Esophagus squamous epithelium (tissue), 5 donors: Measurements from ENCODE around the gene ZNF594. TPM values are rescaled to one million over a fixed set of nuclear protein-coding genes. Genes with fewer than 3 reads are reported as not detected.

Source experiments
- DNase-seq: peaks from one replicate; lab custom pipeline; 2025; lab: John Stamatoyannopoulos, UW
- H3K27ac ChIP-seq, 4 donors: fragments of 200-600 bp; sonication (generic); one replicate each; pipeline ENCODE4 v1.5.1; 2016 to 2019; ENCODE audit warnings: mild to moderate bottlenecking in 1 of 4
- H3K27me3 ChIP-seq, 4 donors: fragments of 200-600 bp; sonication (generic); 1 replicate in 3 of 4; 2 replicates in 1 of 4; pipeline versions ENCODE4 v1.5.1 to v1.6.0; 2017 to 2021; ENCODE audit warnings: antibody characterized with exemption in 1 of 4
- H3K36me3 ChIP-seq, 3 donors: fragments of 200-600 bp; sonication (generic); one replicate each; pipeline ENCODE4 v1.5.1; 2016 to 2019
- H3K4me1 ChIP-seq, 3 donors: fragments of 200-600 bp; sonication (generic); one replicate each; pipeline ENCODE4 v1.5.1; 2017 to 2019
- H3K4me3 ChIP-seq, 4 donors: fragments of 200-600 bp; sonication (generic); 1 replicate in 3 of 4; 2 replicates in 1 of 4; pipeline ENCODE4 v1.5.1; 2016 to 2019; ENCODE audit warnings: mild to moderate bottlenecking in 2 of 4, moderate library complexity in 1 of 4
- H3K9me3 ChIP-seq, 3 donors: fragments of 200-600 bp; sonication (generic); one replicate each; pipeline ENCODE4 v1.5.1; 2016 to 2019
- POLR2A ChIP-seq, 4 donors: fragments of 450-650 bp; IDR thresholded peaks; one replicate each; pipeline ENCODE4 v1.6.1; 2017; ENCODE audit warnings: antibody characterized with exemption in 4 of 4, mild to moderate bottlenecking in 4 of 4, moderate library complexity in 3 of 4
- WGBS, 2 donors: methylation state at CpG; one replicate each; pipeline ENCODE4 v1.1.5; 2018; 5-methylcytosine and 5-hydroxymethylcytosine counted together
- intact Hi-C: fragments of 100-400 bp; cut with DNase I; formaldehyde crosslinking; loops from one replicate; pipeline ENCODE4 v1.15.0; 2022
- total RNA-seq, 4 donors: library from RNA; depleted of rRNA; stranded (reverse); fragments of >200 nt; gene quantifications; one replicate each; pipeline ENCODE4 v1.1.0, GENCODE V29; 2016
- TF ChIP-seq, protein P1 (sequence below), 6 experiments: fragments of 450-650 bp in 4 of 6; fragments of 200-600 bp in 2 of 6; sonication (generic) in 2 of 6; IDR thresholded peaks; one replicate each; pipeline ENCODE4 v1.5.1; 2016 to 2019; ENCODE audit warnings: antibody characterized with exemption in 6 of 6, mild to moderate bottlenecking in 4 of 6, moderate library complexity in 4 of 6
- donor health status: DM: yes; HTN: yes; CAD: no.

The ZNF594 gene
- total RNA-seq, 4 donors from 2014 or later = 2.0 to 13.4 (median 5.1) TPM

DNA sequence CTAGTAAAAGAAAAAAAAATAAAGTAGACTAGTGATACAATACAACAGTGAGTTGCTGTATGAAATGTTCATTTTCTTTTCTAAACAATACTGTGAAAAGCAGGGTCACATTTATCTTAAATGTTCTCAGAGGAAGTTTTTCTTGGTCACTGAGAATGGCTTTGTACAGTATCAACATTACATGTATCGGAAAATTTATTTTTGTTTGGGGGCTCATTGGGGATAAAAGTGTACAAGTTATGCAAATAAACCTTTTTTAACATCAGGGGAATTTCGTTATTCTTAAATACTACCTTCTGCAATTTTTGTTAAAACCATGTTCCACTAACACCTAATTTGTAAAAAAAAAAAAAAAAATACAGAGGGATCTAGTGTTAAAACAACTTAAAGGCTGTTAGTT is 8.7 kb upstream of the ZNF594 start:
- intact Hi-C loops = no loop called here
- TF ChIP-seq POLR2A (IDR thresholded peaks at IDR 0.05) = no peak
- TF ChIP-seq, protein P1, sequence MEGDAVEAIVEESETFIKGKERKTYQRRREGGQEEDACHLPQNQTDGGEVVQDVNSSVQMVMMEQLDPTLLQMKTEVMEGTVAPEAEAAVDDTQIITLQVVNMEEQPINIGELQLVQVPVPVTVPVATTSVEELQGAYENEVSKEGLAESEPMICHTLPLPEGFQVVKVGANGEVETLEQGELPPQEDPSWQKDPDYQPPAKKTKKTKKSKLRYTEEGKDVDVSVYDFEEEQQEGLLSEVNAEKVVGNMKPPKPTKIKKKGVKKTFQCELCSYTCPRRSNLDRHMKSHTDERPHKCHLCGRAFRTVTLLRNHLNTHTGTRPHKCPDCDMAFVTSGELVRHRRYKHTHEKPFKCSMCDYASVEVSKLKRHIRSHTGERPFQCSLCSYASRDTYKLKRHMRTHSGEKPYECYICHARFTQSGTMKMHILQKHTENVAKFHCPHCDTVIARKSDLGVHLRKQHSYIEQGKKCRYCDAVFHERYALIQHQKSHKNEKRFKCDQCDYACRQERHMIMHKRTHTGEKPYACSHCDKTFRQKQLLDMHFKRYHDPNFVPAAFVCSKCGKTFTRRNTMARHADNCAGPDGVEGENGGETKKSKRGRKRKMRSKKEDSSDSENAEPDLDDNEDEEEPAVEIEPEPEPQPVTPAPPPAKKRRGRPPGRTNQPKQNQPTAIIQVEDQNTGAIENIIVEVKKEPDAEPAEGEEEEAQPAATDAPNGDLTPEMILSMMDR (IDR thresholded peaks at IDR 0.05) = no peak
- WGBS, 2 donors = 70 to 74% methylated on average over 2 of the region's 2 CpGs

DNA sequence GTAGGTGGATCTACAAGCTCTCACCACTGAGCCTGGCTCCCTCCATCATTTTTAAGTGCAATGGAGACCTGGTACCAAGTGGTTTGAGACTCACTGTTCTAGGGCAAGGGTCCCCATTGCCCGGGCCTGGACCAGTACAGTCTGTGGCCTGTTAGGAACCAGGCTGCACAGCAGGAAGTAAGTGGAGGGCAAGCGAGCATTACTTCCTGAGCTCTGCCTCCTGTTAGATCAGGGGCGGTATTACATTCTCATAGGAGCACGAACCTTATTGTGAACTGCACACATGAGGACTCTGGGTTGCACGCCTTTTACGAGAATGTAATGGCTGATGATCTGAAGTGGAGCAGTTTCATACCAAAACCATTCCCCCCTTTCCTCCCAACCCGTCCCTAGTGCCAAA is 6.8 kb upstream of the ZNF594 start:
- 62 to 94% methylated on average over 6 to 7 of the region's 7 CpGs for WGBS, 2 donors
- H3K4me1 ChIP-seq = no peaks in the 10 kb centered on the region
- intact Hi-C loops = no loop called here
- no peak for DNase-seq
- no peak overlapping the region for H3K4me3 ChIP-seq
- no peaks in the 10 kb centered on the region for H3K27me3 ChIP-seq
- H3K9me3 ChIP-seq = no peaks in the 10 kb centered on the region
- no peaks in the 10 kb centered on the region for H3K36me3 ChIP-seq
- TF ChIP-seq, protein P1 (IDR thresholded peaks at IDR 0.05) = no peak
- peak in 1 of 4 donors; percentile 11 for TF ChIP-seq POLR2A (IDR thresholded peaks at IDR 0.05)
- H3K27ac ChIP-seq = no peak overlapping the region

More for the DNA sequence above, 8.7 kb upstream of the ZNF594 start:
- no peaks in the 10 kb centered on the region for H3K27me3 ChIP-seq
- H3K27ac ChIP-seq = no peak overlapping the region
- no peak overlapping the region for H3K4me3 ChIP-seq
- no peak for DNase-seq
- H3K36me3 ChIP-seq = no peaks in the 10 kb centered on the region
- no peaks in the 10 kb centered on the region for H3K4me1 ChIP-seq
- no peaks in the 10 kb centered on the region for H3K9me3 ChIP-seq

DNA sequence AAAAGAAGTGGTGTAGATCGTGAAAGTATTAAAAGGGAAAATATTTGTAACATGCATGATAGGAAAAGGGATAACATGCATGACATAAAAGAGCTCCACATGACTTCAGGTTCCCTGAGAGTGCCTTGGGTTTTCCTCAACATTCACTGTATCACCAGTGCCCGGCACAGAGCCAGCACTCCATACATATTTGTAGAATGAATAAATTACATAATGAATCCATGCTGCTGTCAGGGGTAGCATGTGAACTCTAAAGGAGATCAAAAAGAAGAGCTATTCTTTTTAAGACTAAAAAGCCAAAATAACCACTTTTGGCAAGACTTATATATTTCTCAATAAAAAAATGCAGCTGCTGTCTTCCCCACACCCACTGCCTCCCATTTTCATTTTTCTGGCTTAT is 2.7 kb upstream of the ZNF594 start:
- no peak overlapping the region for H3K27ac ChIP-seq
- TF ChIP-seq, protein P1 (IDR thresholded peaks at IDR 0.05) = no peak
- TF ChIP-seq POLR2A (IDR thresholded peaks at IDR 0.05) = no peak
- no peak overlapping the region for H3K4me3 ChIP-seq
- H3K9me3 ChIP-seq = peaks cover 0 to 9% (median 8%) of the 10 kb centered on the region in 3 donors
- WGBS, 2 donors = 72 to 76% methylated on average over 2 of the region's 2 CpGs
- no peaks in the 10 kb centered on the region for H3K27me3 ChIP-seq
- no peak for DNase-seq
- intact Hi-C loops = no loop called here
- peaks cover 0 to 9% (median 0%) of the 10 kb centered on the region in 3 donors for H3K36me3 ChIP-seq
- H3K4me1 ChIP-seq = peaks cover 4 to 23% (median 8%) of the 10 kb centered on the region in 3 donors

DNA sequence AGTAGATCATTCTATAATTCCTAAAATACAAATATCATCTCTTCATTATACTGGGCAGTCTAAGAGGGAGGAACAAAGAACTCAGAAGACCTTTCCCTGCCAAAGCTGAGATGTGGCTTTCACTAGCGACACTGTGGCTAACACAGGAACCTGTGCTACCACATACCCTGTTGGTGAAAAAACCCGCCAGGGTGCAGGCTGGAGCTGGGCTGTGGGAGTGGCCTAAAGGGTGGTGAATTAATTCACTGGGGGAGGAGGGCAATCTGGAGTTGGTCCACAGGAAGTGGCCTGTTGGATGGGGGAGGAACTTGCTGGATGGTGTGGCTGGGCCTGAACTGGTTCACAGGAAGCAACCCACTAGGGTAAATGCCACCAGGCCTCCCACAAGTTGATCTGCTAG is 7.4 kb downstream of the ZNF594 start:
- TF ChIP-seq POLR2A (IDR thresholded peaks at IDR 0.05) = no peak
- TF ChIP-seq, protein P1 (IDR thresholded peaks at IDR 0.05) = no peak
- H3K27me3 ChIP-seq = no peaks in the 10 kb centered on the region
- no peak overlapping the region for H3K27ac ChIP-seq
- no peak overlapping the region for H3K4me3 ChIP-seq
- intact Hi-C loops = no loop called here
- H3K36me3 ChIP-seq = peaks cover 0 to 52% (median 0%) of the 10 kb centered on the region in 3 donors
- no peak for DNase-seq
- H3K4me1 ChIP-seq = no peaks in the 10 kb centered on the region
- 100% methylated on average over 2 of the region's 2 CpGs for WGBS, 2 donors
- peaks cover 33 to 98% (median 83%) of the 10 kb centered on the region in 3 donors for H3K9me3 ChIP-seq

DNA sequence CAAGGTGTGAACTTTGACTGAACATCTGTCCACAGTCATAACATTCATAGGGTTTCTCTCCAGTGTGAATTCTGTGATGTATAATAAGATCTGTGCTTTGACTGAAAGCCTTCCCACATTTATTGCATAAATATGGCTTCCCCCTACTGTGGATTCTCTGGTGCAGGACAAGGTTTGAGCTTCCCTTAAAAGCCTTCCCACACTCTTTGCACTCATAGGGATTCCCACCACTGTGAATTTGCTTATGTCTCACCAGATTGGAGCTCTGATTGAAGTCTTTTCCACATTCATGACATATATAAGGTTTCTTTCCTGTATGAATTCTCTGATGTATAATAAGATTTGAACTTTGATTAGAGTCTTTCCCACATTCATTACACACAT is 8.3 kb downstream of the ZNF594 start:
- TF ChIP-seq POLR2A (IDR thresholded peaks at IDR 0.05) = no peak
- TF ChIP-seq, protein P1 (IDR thresholded peaks at IDR 0.05) = no peak
- Histone ChIP-seq H3K36me3 (peaks cover 0 to 48% (median 0%) of the 10 kb centered on the region in 3 donors), H3K4me1 (no peaks in the 10 kb centered on the region), H3K27me3 (no peaks in the 10 kb centered on the region), H3K9me3 (peaks cover 33 to 99% (median 88%) of the 10 kb centered on the region in 3 donors), H3K27ac (no peak overlapping the region), H3K4me3 (no peak overlapping the region)
- DNase-seq = no peak
- intact Hi-C loops = no loop called here
